ENCODE measurements around the gene VTI1A. TPM values are rescaled to one million over a fixed set of nuclear protein-coding genes. Genes with fewer than 3 reads are reported as not detected.

VTI1A gene
- polyA plus RNA-seq, 1 donor from 2014 or later = 28.7 TPM

GRCh38 chr10:112687647-112688046 lies 240.6 kb downstream of the VTI1A start:
- Histone ChIP-seq H3K9me3 (ENCODE audit: low read length) (no peaks in the 10 kb centered on the region), H3K79me2 (replicated peaks; ENCODE audit: insufficient read depth, low read length) (no peaks in the 10 kb centered on the region), H3K4me2 (ENCODE audit: low read length) (no peak overlapping the region), H3F3A (ENCODE audit: insufficient read depth, low read length, poor library complexity, severe bottlenecking) (no peaks in the 10 kb centered on the region), H4K20me1 (ENCODE audit: insufficient read depth) (no peaks in the 10 kb centered on the region), H3K27me3 (ENCODE audit: insufficient read depth, low read depth, low read length) (no peaks in the 10 kb centered on the region), H3K9me2 (ENCODE audit: insufficient read depth, low read length) (no peaks in the 10 kb centered on the region), H3K9ac (ENCODE audit: low read length) (no peak overlapping the region), H2AFZ (ENCODE audit: low read depth, low read length) (no peak overlapping the region), H3K4me3 (ENCODE audit: low read length) (no peak overlapping the region), H3K36me3 (ENCODE audit: insufficient read depth, low read length) (no peaks in the 10 kb centered on the region), H3K27ac (ENCODE audit: low read length) (no peak overlapping the region)
- TF ChIP-seq SMC3 (conservative IDR thresholded peaks at IDR 0.05; ENCODE audit: poor library complexity) = no peak
- TF ChIP-seq POLR2AphosphoS5 (IDR thresholded peaks at IDR 0.05) = no peak
- TF ChIP-seq EZH2 (IDR thresholded peaks at IDR 0.05; ENCODE audit: borderline replicate concordance, insufficient read depth, low read length, poor library complexity, severe bottlenecking) = no peak

- Histone ChIP-seq H3K9me3 (ENCODE audit: low read length) (no peaks in the 10 kb centered on the region), H2AFZ (ENCODE audit: low read depth, low read length) (no peak overlapping the region), H3K4me2 (ENCODE audit: low read length) (no peak overlapping the region), H3K27ac (ENCODE audit: low read length) (no peak overlapping the region), H3K4me3 (ENCODE audit: low read length) (no peak overlapping the region), H3K36me3 (ENCODE audit: insufficient read depth, low read length) (no peaks in the 10 kb centered on the region), H3K9me2 (ENCODE audit: insufficient read depth, low read length) (no peaks in the 10 kb centered on the region), H4K20me1 (ENCODE audit: insufficient read depth) (no peaks in the 10 kb centered on the region), H3K79me2 (replicated peaks; ENCODE audit: insufficient read depth, low read length) (no peaks in the 10 kb centered on the region), H3K9ac (ENCODE audit: low read length) (no peak overlapping the region), H3K27me3 (ENCODE audit: insufficient read depth, low read depth, low read length) (no peaks in the 10 kb centered on the region), H3F3A (ENCODE audit: insufficient read depth, low read length, poor library complexity, severe bottlenecking) (no peaks in the 10 kb centered on the region)
- TF ChIP-seq POLR2AphosphoS5 (IDR thresholded peaks at IDR 0.05) (no peak), REST (IDR thresholded peaks at IDR 0.05; ENCODE audit: borderline replicate concordance) (no peak), MXI1 (conservative IDR thresholded peaks at IDR 0.05; ENCODE audit: poor library complexity, severe bottlenecking) (no peak), TAF1 (IDR thresholded peaks at IDR 0.05; ENCODE audit: low read depth) (no peak), SMC3 (conservative IDR thresholded peaks at IDR 0.05; ENCODE audit: poor library complexity) (no peak), EZH2 (IDR thresholded peaks at IDR 0.05; ENCODE audit: borderline replicate concordance, insufficient read depth, low read length, poor library complexity, severe bottlenecking) (no peak), EP300 (conservative IDR thresholded peaks at IDR 0.05; ENCODE audit: poor library complexity, severe bottlenecking) (no peak), RAD21 (conservative IDR thresholded peaks at IDR 0.05) (no peak), CTCF (IDR thresholded peaks at IDR 0.05; ENCODE audit: poor library complexity, severe bottlenecking) (no peak)
These were observed 242.5 kb downstream of the VTI1A start for GRCh38 chr10:112689327-112690072.
